HCT116 (cell line): Measurements from ENCODE around the gene C4orf50. TPM values are rescaled to one million over a fixed set of nuclear protein-coding genes. Genes with fewer than 3 reads are reported as not detected.

Source experiments
- ATAC-seq: fragments of 200-7000 bp; cut with Tn5 transposase; 2 replicates; pipeline ENCODE4 v1.9.1; 2020; ENCODE audit warnings: mild to moderate bottlenecking, moderate library complexity
- BruUV-seq: library from RNA; stranded (reverse); fragments of 400-500 nt; replicated peaks from 2 replicates; lab custom pipeline; 2021; lab: Mats Ljungman, UMichigan
- CTCF ChIA-PET: fragments of 300-600 bp; sonication (Branson Sonifier 250); formaldehyde crosslinking; loops from one replicate; lab custom pipeline; 2021; ENCODE audit warnings: antibody characterized with exemption; lab: Charles Lee
- POLR2A ChIA-PET: fragments of 300-600, 350-600 bp; sonication (Branson Sonifier 250); formaldehyde crosslinking; loops from one replicate; lab custom pipeline; 2021; ENCODE audit warnings: antibody characterized with exemption; lab: Charles Lee
- RAD21 ChIA-PET, 2 experiments: fragments of 300-600 bp; sonication (Branson Sonifier 250); formaldehyde crosslinking; loops; one replicate each; lab custom pipeline; 2023; ENCODE audit warnings: low total read pairs in 2 of 2; ENCODE audit not compliant: uncharacterized antibody in 2 of 2, unreplicated experiment in 2 of 2, low non-redundant PET in 1 of 2; lab: Charles Lee
- DNase-seq: peaks from one replicate; pipeline ENCODE4 v3.0.0-alpha.2; 2010; ENCODE audit warnings: low read depth, low spot score
- H2AFZ ChIP-seq: fragments of 200-600 bp; shearing (Covaris generic), sonication (generic); 2 replicates; pipeline ENCODE4 v1.6.1; 2017; ENCODE audit warnings: low read depth, mixed run types, mixed read lengths, antibody characterized with exemption, low read length; ENCODE audit not compliant: poor library complexity, severe bottlenecking
- H3K27ac ChIP-seq: 2 replicates; pipeline ENCODE4 v1.5.1; 2012; ENCODE audit warnings: low read depth, low read length
- H3K27me3 ChIP-seq: fragments of 200-600 bp; sonication (generic); 2 replicates; pipeline ENCODE4 v1.6.1; 2016; ENCODE audit warnings: mixed run types, low read length, mixed read lengths; ENCODE audit not compliant: insufficient read depth
- H3K36me3 ChIP-seq, 2 experiments: fragments of 200-500 bp in 1 of 2; fragments of 200-600 bp in 1 of 2; sonication (Bioruptor generic) in 1 of 2; sonication (generic) in 1 of 2; 2 replicates each; pipeline versions ENCODE4 v1.5.1 to v1.6.1; 2014 to 2016; ENCODE audit warnings: low read length in 2 of 2, inconsistent platforms in 1 of 2, mixed read lengths in 1 of 2, mixed run types in 1 of 2; ENCODE audit not compliant: insufficient read depth in 2 of 2, control insufficient read depth in 1 of 2
- H3K4me1 ChIP-seq, 2 experiments: fragments of 200-600 bp in 1 of 2; sonication (generic) in 1 of 2; 2 replicates each; pipeline versions ENCODE4 v1.5.1 to v1.6.1; 2012 to 2017; ENCODE audit warnings: low read length in 2 of 2, inconsistent platforms in 1 of 2, mild to moderate bottlenecking in 1 of 2, mixed read lengths in 1 of 2, mixed run types in 1 of 2, moderate library complexity in 1 of 2; ENCODE audit not compliant: insufficient read depth in 2 of 2, control insufficient read depth in 1 of 2
- H3K4me2 ChIP-seq: fragments of 200-600 bp; sonication (generic); 2 replicates; pipeline ENCODE4 v1.6.1; 2017; ENCODE audit warnings: mixed run types, low read length, mixed read lengths
- H3K4me3 ChIP-seq, 2 experiments: fragments of 200-600 bp in 1 of 2; sonication (generic) in 1 of 2; replicated peaks in 1 of 2; 2 replicates each; pipeline ENCODE4 v1.5.1; 2011 to 2016; ENCODE audit warnings: low read length in 2 of 2, control low read depth in 1 of 2, low read depth in 1 of 2, mild to moderate bottlenecking in 1 of 2, mixed read lengths in 1 of 2, mixed run types in 1 of 2
- H3K79me2 ChIP-seq: fragments of 200-600 bp; sonication (generic); 2 replicates; pipeline ENCODE4 v1.6.1; 2017; ENCODE audit warnings: mild to moderate bottlenecking, mixed run types, low read length, moderate library complexity, mixed read lengths; ENCODE audit not compliant: insufficient read depth
- H3K9ac ChIP-seq: fragments of 200-600 bp; sonication (generic); 2 replicates; pipeline ENCODE4 v1.6.1; 2016; ENCODE audit warnings: low read length, mixed read lengths
- H3K9me2 ChIP-seq: fragments of 200-600 bp; sonication (generic), shearing (Covaris generic); 2 replicates; pipeline ENCODE4 v1.6.1; 2017; ENCODE audit warnings: mixed run types, mild to moderate bottlenecking, moderate library complexity; ENCODE audit not compliant: insufficient read depth
- H3K9me3 ChIP-seq, 2 experiments: fragments of 200-500 bp in 1 of 2; fragments of 200-600 bp in 1 of 2; sonication (Bioruptor generic) in 1 of 2; sonication (generic) in 1 of 2; 2 replicates each; pipeline ENCODE4 v1.6.1; 2014 to 2017; ENCODE audit warnings: low read length in 2 of 2, mixed read lengths in 2 of 2, inconsistent platforms in 1 of 2, low read depth in 1 of 2, mild to moderate bottlenecking in 1 of 2, mixed run types in 1 of 2, moderate library complexity in 1 of 2; ENCODE audit not compliant: control insufficient read depth in 1 of 2, insufficient read depth in 1 of 2
- H4K20me1 ChIP-seq: fragments of 200-600 bp; sonication (generic), shearing (Covaris generic); 2 replicates; pipeline ENCODE4 v1.6.1; 2017; ENCODE audit warnings: mixed run types, mild to moderate bottlenecking, moderate library complexity; ENCODE audit not compliant: insufficient read depth
- CBX3 ChIP-seq: IDR thresholded peaks from 2 replicates; pipeline ENCODE4 v1.6.1; 2012; ENCODE audit warnings: low read depth
- CEBPB ChIP-seq: IDR thresholded peaks from 2 replicates; pipeline ENCODE4 v1.6.1; 2012; ENCODE audit warnings: low read depth
- CTCF ChIP-seq, 3 experiments: fragments of 200-600 bp in 1 of 3; sonication (generic) in 1 of 3; IDR thresholded peaks in 2 of 3; conservative IDR thresholded peaks in 1 of 3; 2 replicates each; pipeline ENCODE4 v1.5.1; 2012 to 2017; ENCODE audit warnings: low read depth in 2 of 3, low read length in 2 of 3, antibody characterized with exemption in 1 of 3, borderline replicate concordance in 1 of 3, control low read depth in 1 of 3, mild to moderate bottlenecking in 1 of 3, mixed read lengths in 1 of 3, mixed run types in 1 of 3, moderate library complexity in 1 of 3; ENCODE audit not compliant: insufficient read depth in 1 of 3
- EGR1 ChIP-seq: IDR thresholded peaks from 2 replicates; pipeline ENCODE4 v1.6.1; 2012; ENCODE audit warnings: low read depth
- ELF1 ChIP-seq: IDR thresholded peaks from 2 replicates; pipeline ENCODE4 v1.6.1; 2012; ENCODE audit warnings: low read depth, borderline replicate concordance
- EZH2 ChIP-seq: fragments of 200-600 bp; sonication (generic); IDR thresholded peaks from 2 replicates; pipeline ENCODE4 v1.6.1; 2017; ENCODE audit warnings: antibody characterized with exemption, mixed run types
- EZH2phosphoT487 ChIP-seq: fragments of 200-600 bp; IDR thresholded peaks from 2 replicates; pipeline ENCODE4 v1.6.1; 2018; ENCODE audit warnings: antibody characterized with exemption, borderline replicate concordance
- FOSL1 ChIP-seq: IDR thresholded peaks from 2 replicates; pipeline ENCODE4 v1.6.1; 2012; ENCODE audit warnings: low read depth
- JUND ChIP-seq: IDR thresholded peaks from 2 replicates; pipeline ENCODE4 v1.6.1; 2012
- MAX ChIP-seq: IDR thresholded peaks from 2 replicates; pipeline ENCODE4 v1.6.1; 2012
- POLR2AphosphoS5 ChIP-seq: IDR thresholded peaks from 2 replicates; pipeline ENCODE4 v1.6.1; 2011; ENCODE audit warnings: mild to moderate bottlenecking, low read depth, low read length, moderate library complexity
- RAD21 ChIP-seq: IDR thresholded peaks from 2 replicates; pipeline ENCODE4 v1.6.1; 2012; ENCODE audit warnings: low read depth, mild to moderate bottlenecking
- SIN3A ChIP-seq: IDR thresholded peaks from 2 replicates; pipeline ENCODE4 v1.6.1; 2012; ENCODE audit warnings: low read depth
- SRF ChIP-seq: IDR thresholded peaks from 2 replicates; pipeline ENCODE4 v1.6.1; 2012; ENCODE audit warnings: low read depth
- TCF7L2 ChIP-seq: IDR thresholded peaks from 2 replicates; pipeline ENCODE4 v1.7.0; 2011; ENCODE audit warnings: borderline replicate concordance, inconsistent platforms; ENCODE audit not compliant: insufficient read depth, insufficient read length; ENCODE audit errors: extremely low read depth
- YY1 ChIP-seq: IDR thresholded peaks from 2 replicates; pipeline ENCODE4 v1.6.1; 2011; ENCODE audit warnings: low read length, low read depth, moderate library complexity, mild to moderate bottlenecking; ENCODE audit not compliant: insufficient replicate concordance; ENCODE audit errors: extremely low read depth
- ZFX ChIP-seq: fragments of 450-650 bp; IDR thresholded peaks from 2 replicates; pipeline ENCODE4 v1.6.1; 2017
- ZNF274 ChIP-seq: fragments of 200-500 bp; sonication (Bioruptor generic); IDR thresholded peaks from 2 replicates; pipeline ENCODE4 v1.6.1; 2014; ENCODE audit warnings: mild to moderate bottlenecking, low read depth, low read length, inconsistent platforms
- intact Hi-C: fragments of 100-400 bp; cut with micrococcal nuclease; formaldehyde crosslinking; loops from 2 replicates; pipeline ENCODE4 v1.10.0; 2022
- total RNA-seq: library from RNA; stranded (reverse); gene quantifications from one replicate; pipeline ENCODE4 v1.2.1, GENCODE V29; 2021; ENCODE audit not compliant: unreplicated experiment
- TF ChIP-seq, protein P1 (sequence below): IDR thresholded peaks from 2 replicates; pipeline ENCODE4 v1.6.1; 2011; ENCODE audit warnings: mild to moderate bottlenecking, low read length, moderate library complexity; ENCODE audit not compliant: insufficient replicate concordance; ENCODE audit errors: extremely low read depth
- TF ChIP-seq, protein P2 (sequence below): IDR thresholded peaks from 2 replicates; pipeline ENCODE4 v1.6.1; 2012

The C4orf50 gene
- total RNA-seq, 1 experiment from 2014 or later = not detected

GRCh38 chr4:6031846-6032245, 13.6 kb upstream of the C4orf50 start (continued):
- no peak for TF ChIP-seq FOSL1
- TF ChIP-seq YY1 = no peak
- no peak for TF ChIP-seq ELF1
- no peak for TF ChIP-seq RAD21
- no peak for TF ChIP-seq TCF7L2
- no peak for TF ChIP-seq ZFX
- no peak for TF ChIP-seq CBX3
- TF ChIP-seq EGR1 = no peak
- TF ChIP-seq SRF = no peak

GRCh38 chr4:6030679-6031078, 12.4 kb upstream of the C4orf50 start:
- Histone ChIP-seq H3K4me2 (no peak overlapping the region), H3K9me2 (no peaks in the 10 kb centered on the region), H3K27ac (no peak overlapping the region), H3K79me2 (no peaks in the 10 kb centered on the region), H3K9ac (no peak overlapping the region), H3K4me3 (no peak overlapping the region), H3K36me3 (no peaks in the 10 kb centered on the region), H2AFZ (no peak overlapping the region), H3K9me3 (no peaks in the 10 kb centered on the region), H3K27me3 (no peaks in the 10 kb centered on the region), H4K20me1 (no peaks in the 10 kb centered on the region), H3K4me1 (no peaks in the 10 kb centered on the region)
- no TSS peak for BruUV-seq
- ATAC-seq (no peak), DNase-seq (no peak)
- ChIA-PET POLR2A (no interaction called here), CTCF (interaction anchor here (1.3 kb wide), 1 partner anchor 11 kb away, joined by 3 read pairs; no protein-coding TSS in a partner anchor), RAD21 (no interaction called here)
- intact Hi-C loops = no loop called here
- TF ChIP-seq POLR2AphosphoS5 (no peak), FOSL1 (no peak), SRF (no peak), ELF1 (no peak), ZNF274 (no peak), CTCF (IDR thresholded peaks at IDR 0.05 in 2 of 3, conservative IDR thresholded peaks at IDR 0.05 in 1 of 3; ENCODE audit: borderline replicate concordance in 1 of 3, insufficient read depth in 1 of 3, low read depth in 2 of 3, low read length in 2 of 3) (no peak), EZH2phosphoT487 (no peak), CEBPB (no peak), EZH2 (no peak), MAX (no peak), RAD21 (no peak), SIN3A (no peak), JUND (no peak)
- TF ChIP-seq, protein P1, sequence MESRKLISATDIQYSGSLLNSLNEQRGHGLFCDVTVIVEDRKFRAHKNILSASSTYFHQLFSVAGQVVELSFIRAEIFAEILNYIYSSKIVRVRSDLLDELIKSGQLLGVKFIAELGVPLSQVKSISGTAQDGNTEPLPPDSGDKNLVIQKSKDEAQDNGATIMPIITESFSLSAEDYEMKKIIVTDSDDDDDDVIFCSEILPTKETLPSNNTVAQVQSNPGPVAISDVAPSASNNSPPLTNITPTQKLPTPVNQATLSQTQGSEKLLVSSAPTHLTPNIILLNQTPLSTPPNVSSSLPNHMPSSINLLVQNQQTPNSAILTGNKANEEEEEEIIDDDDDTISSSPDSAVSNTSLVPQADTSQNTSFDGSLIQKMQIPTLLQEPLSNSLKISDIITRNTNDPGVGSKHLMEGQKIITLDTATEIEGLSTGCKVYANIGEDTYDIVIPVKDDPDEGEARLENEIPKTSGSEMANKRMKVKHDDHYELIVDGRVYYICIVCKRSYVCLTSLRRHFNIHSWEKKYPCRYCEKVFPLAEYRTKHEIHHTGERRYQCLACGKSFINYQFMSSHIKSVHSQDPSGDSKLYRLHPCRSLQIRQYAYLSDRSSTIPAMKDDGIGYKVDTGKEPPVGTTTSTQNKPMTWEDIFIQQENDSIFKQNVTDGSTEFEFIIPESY = no peak
- TF ChIP-seq, protein P2, sequence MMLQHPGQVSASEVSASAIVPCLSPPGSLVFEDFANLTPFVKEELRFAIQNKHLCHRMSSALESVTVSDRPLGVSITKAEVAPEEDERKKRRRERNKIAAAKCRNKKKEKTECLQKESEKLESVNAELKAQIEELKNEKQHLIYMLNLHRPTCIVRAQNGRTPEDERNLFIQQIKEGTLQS = no peak
